GM12891 (cell line): ENCODE measurements around the gene AP3M1.
A peak's percentile ranks its signal among the peaks of the same experiment; 100 is the strongest.

Source experiments
- DNase-seq: peaks from one replicate; pipeline ENCODE4 v3.0.0; 2011; ENCODE audit warnings: low spot score; ENCODE audit not compliant: insufficient read length
- FAIRE-seq: peaks from 2 replicates; lab custom pipeline; 2011; peaks lifted over from hg19 to GRCh38; lab: Jason Lieb, UNC
- PAX5 ChIP-seq: IDR thresholded peaks from 2 replicates; pipeline ENCODE4 v1.6.1; 2011; ENCODE audit warnings: low read length, moderate library complexity, mild to moderate bottlenecking; ENCODE audit not compliant: insufficient read depth, severe bottlenecking
- POLR2A ChIP-seq: IDR thresholded peaks from 2 replicates; pipeline ENCODE4 v1.6.1; 2011; ENCODE audit warnings: low read depth, low read length, control low read depth
- POLR2AphosphoS5 ChIP-seq: IDR thresholded peaks from 2 replicates; pipeline ENCODE4 v1.6.1; 2011; ENCODE audit warnings: low read depth, low read length, control low read depth
- POU2F2 ChIP-seq: IDR thresholded peaks from 2 replicates; pipeline ENCODE4 v1.6.1; 2011; ENCODE audit warnings: low read depth, mild to moderate bottlenecking, control low read depth, low read length, moderate library complexity
- SPI1 ChIP-seq: IDR thresholded peaks from 2 replicates; pipeline ENCODE4 v1.6.1; 2011; ENCODE audit warnings: low read depth, low read length, control low read depth
- TAF1 ChIP-seq: IDR thresholded peaks from 2 replicates; pipeline ENCODE4 v1.6.1; 2011; ENCODE audit warnings: low read depth, low read length, control low read depth

AP3M1 gene

GRCh38 chr10:74084955-74085354 lies 65.7 kb downstream of the AP3M1 start:
- no peak for TF ChIP-seq TAF1
- peak; percentile 58 for FAIRE-seq
- DNase-seq, result no peak

DNA sequence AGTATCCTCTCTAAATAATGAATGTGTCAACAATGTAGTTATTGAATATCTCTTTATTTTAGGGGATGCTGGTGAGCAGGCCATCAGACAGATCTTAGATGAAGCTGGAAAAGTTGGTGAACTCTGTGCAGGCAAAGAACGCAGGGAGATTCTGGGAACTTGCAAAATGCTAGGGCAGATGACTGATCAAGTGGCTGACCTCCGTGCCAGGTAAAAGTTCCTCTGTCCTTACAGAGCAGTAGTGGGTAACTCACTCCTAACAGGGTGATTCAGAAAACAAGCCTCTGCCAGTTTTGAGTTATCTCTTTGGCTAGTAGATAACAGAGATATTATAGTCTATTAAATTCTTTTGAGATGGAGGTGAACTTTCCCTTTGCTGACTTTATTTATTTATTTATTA lies 67.3 kb downstream of the AP3M1 start:
- TF ChIP-seq POLR2A (no peak), SPI1 (no peak)
- FAIRE-seq (no peak), DNase-seq (no peak)

DNA sequence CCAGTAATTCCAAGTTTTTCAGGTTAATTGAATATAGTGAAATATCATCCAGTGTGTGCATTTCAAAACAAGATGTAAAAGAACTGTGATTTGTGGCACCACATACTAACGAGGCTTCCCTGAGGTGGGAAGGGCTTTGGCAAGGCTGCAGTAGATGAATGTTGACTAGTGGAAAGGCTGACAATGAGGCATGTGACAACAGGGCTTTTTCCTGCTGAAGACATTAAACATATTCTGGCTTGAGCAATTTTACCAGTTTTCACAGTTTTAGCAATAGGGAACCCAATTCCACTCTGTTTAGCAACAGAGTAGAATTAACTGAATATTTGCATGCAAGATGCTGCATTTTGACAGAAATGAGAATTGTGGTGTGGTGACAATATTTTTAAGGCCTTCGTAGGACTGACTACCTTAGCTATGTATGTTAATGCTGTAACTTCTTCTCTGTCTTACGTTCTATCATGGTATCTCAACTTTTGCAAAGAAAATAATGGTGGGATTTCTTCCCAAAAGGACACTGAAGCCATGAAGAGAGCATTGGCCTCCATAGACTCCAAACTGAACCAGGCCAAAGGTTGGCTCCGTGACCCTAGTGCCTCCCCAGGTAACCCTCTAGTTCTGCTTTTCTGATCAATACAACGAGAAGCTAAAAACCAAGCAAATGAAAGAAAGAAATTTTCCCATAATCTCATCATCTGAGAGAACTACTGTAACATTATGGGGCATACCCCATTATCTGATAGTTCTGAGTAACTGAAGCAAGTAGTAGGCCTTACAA lies 68.5 kb downstream of the AP3M1 start:
- FAIRE-seq, result no peak
- TF ChIP-seq POU2F2 (no peak), SPI1 (no peak), PAX5 (no peak)
- DNase-seq, result no peak

DNA sequence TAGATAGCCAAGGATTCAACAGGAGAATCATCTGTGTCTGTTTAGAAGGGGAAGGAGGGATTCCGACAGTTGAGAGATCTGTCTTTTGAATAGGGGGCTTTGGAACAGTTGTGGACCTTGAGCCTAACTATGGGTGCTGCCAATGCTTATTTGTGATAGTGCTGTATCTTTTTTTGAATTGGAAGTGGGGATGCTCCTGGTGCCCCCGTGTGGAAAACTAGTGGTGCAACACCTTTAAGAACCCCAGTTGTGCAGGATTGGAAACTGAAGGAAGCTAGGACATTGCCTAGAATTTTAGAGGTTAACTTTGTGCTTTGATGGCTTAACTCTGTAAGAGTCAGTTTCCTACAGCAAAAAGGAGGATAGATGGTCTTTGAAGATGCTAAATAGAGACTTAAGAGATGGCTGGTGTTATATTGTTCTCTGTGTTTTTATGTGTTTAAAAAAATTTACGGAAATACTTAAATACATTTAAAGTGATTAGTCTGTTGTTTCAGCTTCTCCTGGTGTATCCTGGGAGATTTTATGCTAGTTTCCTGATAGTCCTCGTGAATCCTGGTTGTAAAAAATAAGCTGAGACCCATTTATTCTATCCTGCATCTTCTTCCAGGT lies 69.3 kb downstream of the AP3M1 start:
- DNase-seq (no peak), FAIRE-seq (peak; percentile 45)
- TF ChIP-seq POLR2AphosphoS5 (no peak), TAF1 (no peak)

GRCh38 chr10:74079936-74080590 lies 70.6 kb downstream of the AP3M1 start:
- DNase-seq (no peak), FAIRE-seq (no peak)
- TF ChIP-seq SPI1 (peak; percentile 57; the same call in 1 of the 2 replicates), PAX5 (no peak), POLR2A (no peak), POU2F2 (no peak), POLR2AphosphoS5 (no peak)

- no peak for TF ChIP-seq SPI1
- TF ChIP-seq TAF1, result no peak
- TF ChIP-seq POLR2A, result no peak
- no peak for TF ChIP-seq PAX5
- no peak for TF ChIP-seq POU2F2
- no peak for TF ChIP-seq POLR2AphosphoS5
- DNase-seq (no peak), FAIRE-seq (peak; percentile 28)
Observed at GRCh38 chr10:74079028-74079935, 71.3 kb downstream of the AP3M1 start.

DNA sequence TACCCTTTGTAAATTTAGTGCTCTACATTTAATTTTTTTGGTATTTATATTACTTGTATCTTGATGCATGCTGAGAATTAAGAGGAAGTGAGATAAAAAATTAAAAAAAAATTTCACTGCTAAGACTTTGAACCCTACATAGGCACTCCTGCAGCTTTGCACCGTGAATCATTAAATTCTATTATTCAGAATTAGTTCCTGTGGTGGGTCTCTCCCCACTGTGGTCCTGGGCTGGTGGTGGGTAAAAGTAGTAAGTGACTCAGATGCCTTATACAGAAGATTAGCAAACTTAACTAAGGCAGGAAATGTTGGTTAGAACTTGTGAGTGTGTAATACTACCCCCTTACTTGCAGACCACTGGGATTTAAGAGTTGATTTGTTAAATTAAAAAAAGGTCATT lies 72.6 kb downstream of the AP3M1 start:
- no peak for TF ChIP-seq POLR2A
- TF ChIP-seq SPI1, result peak; percentile 72
- no peak for TF ChIP-seq PAX5
- DNase-seq (no peak), FAIRE-seq (peak; percentile 89)

GRCh38 chr10:74077416-74077815 lies 73.2 kb downstream of the AP3M1 start:
- no peak for DNase-seq
- TF ChIP-seq TAF1 (no peak), POU2F2 (no peak), PAX5 (no peak), SPI1 (no peak)
- FAIRE-seq, result no peak

- DNase-seq (no peak), FAIRE-seq (no peak)
- TF ChIP-seq SPI1 (no peak), POLR2AphosphoS5 (no peak), POU2F2 (no peak), PAX5 (no peak), POLR2A (no peak)
Observed at GRCh38 chr10:74076961-74077360, 73.7 kb downstream of the AP3M1 start.

GRCh38 chr10:74075906-74076305 lies 74.7 kb downstream of the AP3M1 start:
- TF ChIP-seq PAX5, result no peak
- no peak for TF ChIP-seq POLR2AphosphoS5
- TF ChIP-seq SPI1, result peak; percentile 37; the same call in 1 of the 2 replicates
- DNase-seq (no peak), FAIRE-seq (no peak)

- TF ChIP-seq POLR2AphosphoS5 (no peak), POLR2A (no peak), POU2F2 (no peak), PAX5 (no peak), SPI1 (no peak), TAF1 (no peak)
- no peak for DNase-seq
- FAIRE-seq, result no peak
Observed at GRCh38 chr10:74072503-74072902, 78.1 kb downstream of the AP3M1 start.
